Measurements from ENCODE around the gene FZD7.

The FZD7 gene

DNA sequence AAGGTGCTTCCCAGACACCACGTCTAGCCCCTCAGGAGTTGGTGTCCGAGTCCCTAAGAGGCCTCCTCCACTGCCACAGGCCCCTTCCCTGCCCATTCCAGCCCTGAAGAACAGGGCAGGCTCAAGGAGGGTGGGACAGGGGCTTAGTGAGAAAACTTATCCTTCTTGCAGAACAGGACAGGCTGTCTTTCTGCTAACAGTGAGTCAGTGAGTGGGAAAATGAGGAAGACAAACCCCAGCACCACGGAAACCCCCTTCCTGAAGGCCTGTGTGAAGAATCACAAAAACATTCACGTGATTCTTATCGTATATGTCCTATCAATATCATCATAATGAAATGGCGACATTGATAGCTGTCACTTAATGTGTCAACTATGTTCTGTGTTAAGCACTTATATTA, 9.8 kb downstream of the FZD7 start:
- H3K4me3 ChIP-seq (ENCODE audit: low read length): no peak overlapping the region
- TF ChIP-seq, protein P1, sequence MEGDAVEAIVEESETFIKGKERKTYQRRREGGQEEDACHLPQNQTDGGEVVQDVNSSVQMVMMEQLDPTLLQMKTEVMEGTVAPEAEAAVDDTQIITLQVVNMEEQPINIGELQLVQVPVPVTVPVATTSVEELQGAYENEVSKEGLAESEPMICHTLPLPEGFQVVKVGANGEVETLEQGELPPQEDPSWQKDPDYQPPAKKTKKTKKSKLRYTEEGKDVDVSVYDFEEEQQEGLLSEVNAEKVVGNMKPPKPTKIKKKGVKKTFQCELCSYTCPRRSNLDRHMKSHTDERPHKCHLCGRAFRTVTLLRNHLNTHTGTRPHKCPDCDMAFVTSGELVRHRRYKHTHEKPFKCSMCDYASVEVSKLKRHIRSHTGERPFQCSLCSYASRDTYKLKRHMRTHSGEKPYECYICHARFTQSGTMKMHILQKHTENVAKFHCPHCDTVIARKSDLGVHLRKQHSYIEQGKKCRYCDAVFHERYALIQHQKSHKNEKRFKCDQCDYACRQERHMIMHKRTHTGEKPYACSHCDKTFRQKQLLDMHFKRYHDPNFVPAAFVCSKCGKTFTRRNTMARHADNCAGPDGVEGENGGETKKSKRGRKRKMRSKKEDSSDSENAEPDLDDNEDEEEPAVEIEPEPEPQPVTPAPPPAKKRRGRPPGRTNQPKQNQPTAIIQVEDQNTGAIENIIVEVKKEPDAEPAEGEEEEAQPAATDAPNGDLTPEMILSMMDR (conservative IDR thresholded peaks at IDR 0.05; ENCODE audit: low read length): no peak
- no peak for DNase-seq (ENCODE audit: low read depth)

DNA sequence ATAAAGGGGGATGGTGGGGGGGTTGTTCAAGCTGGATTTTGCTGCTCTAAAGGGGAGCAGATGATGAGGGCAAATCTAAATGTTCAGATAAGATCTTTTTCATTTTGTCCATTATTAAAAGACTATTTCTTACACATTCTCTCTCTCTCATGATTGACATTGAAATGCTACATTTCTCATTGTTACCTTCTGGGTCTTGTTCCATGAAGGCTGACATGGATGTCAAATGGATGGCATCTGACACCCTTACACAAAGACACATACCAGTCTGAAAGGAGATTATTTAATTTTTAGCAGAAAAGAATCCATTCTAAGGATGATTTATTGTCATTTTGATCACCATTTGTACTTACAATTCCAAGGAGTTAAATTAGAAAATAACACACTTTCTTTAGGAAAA, 11.1 kb downstream of the FZD7 start:
- TF ChIP-seq, protein P1 (conservative IDR thresholded peaks at IDR 0.05; ENCODE audit: low read length): no peak
- DNase-seq (ENCODE audit: low read depth): no peak
- H3K4me3 ChIP-seq (ENCODE audit: low read length): no peak overlapping the region

DNA sequence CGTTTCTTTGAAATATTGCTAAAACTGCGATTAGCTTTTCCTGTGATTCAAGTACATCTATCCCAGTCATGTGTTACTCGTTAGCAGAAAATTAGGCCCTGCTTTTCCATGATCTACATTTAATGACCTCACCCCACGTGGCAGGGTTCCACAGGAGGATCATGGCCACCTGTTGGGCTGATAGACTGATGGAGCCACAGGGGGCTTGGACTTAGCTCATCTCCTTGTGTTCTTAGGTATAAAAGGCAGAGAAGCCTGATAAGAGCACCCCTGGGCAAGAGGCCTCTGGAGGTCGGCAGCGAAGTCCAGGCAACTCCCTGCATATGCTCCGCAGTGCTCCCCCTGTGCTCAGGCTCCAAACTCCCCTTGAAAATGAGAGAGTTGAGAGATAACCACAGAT, 12.9 kb downstream of the FZD7 start:
- no peak for DNase-seq (ENCODE audit: low read depth)
- TF ChIP-seq, protein P1 (conservative IDR thresholded peaks at IDR 0.05; ENCODE audit: low read length): no peak
- no peak overlapping the region for H3K4me3 ChIP-seq (ENCODE audit: low read length)

DNA sequence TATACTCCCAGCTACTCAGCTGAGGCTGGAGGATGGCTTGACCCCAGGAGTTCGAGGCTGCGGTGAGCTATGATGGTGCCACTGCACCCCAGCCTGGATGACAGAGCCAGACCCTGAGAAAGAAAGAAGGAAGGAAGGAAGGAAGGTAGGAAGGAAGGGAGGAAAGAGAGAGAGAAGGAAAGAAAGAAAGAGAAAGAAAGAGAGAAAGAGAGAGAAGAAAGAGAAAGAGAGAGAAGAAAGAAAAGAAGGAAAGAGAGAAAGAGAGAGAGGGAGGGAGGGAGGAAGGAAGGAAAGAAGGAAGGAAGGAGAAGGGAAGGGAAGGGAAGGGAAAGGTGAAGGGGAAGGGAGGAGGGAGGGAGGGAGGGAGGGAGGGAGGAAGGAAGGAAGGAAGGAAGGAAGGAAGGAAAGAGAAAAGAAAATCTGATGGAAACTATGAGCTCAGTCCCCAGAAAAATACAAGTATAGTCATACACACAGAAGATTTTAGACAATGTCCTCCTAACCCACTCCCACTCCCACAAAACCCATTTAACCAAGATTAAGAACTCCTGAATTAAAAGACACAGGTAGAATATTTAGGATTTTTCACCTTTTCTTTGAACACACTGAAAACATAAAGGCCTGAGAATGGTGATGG, 15.6 kb downstream of the FZD7 start:
- H3K4me3 ChIP-seq (ENCODE audit: low read length): no peak overlapping the region
- TF ChIP-seq, protein P1 (conservative IDR thresholded peaks at IDR 0.05; ENCODE audit: low read length): no peak
- no peak for DNase-seq (ENCODE audit: low read depth)

DNA sequence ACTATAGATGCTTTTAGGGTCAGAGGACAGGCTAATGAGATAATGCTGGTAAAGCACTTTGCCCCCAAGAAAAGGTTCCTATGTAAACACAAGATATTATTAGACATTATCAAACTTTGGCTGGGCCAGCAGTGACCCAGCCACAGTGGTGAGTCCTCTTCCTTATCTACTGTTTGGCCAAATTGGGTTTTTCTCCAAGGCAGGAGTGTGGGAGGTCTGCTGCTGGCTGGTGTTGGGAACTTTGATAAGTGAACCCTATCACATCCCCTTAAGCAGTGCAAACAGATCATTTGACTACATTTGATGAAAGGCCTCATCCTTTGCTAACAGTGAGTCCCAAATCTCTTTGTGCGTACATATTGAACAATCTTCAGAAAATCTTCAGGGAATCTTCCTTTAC, 16.2 kb downstream of the FZD7 start:
- DNase-seq (ENCODE audit: low read depth): no peak
- TF ChIP-seq, protein P1 (conservative IDR thresholded peaks at IDR 0.05; ENCODE audit: low read length): no peak
- H3K4me3 ChIP-seq (ENCODE audit: low read length): no peak overlapping the region

DNA sequence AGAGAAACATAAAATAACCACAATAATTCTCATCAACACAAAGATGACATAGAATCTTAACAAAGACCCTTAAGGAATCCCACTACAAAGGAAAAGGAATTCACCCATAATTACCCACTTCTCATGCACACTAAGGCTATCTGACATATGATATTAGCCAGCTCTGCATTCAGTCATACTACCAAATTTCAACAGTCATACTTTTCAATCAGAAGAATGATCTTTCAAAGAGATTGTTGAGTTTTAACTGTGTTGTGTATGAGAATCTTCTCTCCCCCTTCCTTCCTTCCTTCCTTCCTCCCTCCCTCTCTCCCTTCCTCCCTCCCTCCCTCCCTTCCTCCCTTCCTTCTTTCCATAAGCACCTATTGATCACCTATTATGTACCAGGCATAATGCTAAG, 17.0 kb downstream of the FZD7 start:
- no peak overlapping the region for H3K4me3 ChIP-seq (ENCODE audit: low read length)
- no peak for DNase-seq (ENCODE audit: low read depth)
- TF ChIP-seq, protein P1 (conservative IDR thresholded peaks at IDR 0.05; ENCODE audit: low read length): no peak

DNA sequence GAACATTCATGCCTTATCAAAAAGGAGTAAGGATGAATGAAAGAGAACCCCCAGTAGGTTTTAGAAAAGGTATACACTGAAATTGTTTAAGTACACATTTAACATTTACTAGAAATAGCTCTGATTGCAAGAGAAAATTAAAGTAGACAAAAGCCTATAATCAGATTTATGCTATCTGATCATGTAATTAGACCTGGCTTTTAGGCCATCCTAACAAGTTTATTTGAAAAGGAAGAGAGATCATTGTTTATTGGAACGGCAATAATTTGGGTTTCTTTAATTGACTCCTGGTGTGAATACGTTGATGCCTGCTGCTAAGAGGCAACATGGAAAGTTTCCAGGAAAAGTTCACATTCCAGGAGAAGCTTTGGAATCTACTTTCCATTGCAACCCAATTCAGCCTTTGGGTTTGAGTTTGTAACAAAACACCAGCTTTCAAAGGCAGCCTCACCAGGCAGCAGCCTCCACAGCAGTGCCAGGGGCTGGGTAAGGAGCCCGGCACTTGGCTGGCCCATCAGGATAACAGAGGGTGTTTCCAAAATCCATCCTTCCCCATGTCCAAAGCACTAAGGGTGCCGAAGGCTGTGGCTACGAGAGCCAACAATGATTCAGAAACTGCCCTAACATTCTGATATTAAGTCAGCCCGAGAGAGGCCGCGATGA, 18.0 kb downstream of the FZD7 start:
- peak overlapping the region; percentile 18 for H3K4me3 ChIP-seq (ENCODE audit: low read length)
- peak; percentile 87 for DNase-seq (ENCODE audit: low read depth)
- TF ChIP-seq, protein P1 (conservative IDR thresholded peaks at IDR 0.05; ENCODE audit: low read length): no peak
